ENCODE measurements around the gene NEK11.

The NEK11 gene, protein sequence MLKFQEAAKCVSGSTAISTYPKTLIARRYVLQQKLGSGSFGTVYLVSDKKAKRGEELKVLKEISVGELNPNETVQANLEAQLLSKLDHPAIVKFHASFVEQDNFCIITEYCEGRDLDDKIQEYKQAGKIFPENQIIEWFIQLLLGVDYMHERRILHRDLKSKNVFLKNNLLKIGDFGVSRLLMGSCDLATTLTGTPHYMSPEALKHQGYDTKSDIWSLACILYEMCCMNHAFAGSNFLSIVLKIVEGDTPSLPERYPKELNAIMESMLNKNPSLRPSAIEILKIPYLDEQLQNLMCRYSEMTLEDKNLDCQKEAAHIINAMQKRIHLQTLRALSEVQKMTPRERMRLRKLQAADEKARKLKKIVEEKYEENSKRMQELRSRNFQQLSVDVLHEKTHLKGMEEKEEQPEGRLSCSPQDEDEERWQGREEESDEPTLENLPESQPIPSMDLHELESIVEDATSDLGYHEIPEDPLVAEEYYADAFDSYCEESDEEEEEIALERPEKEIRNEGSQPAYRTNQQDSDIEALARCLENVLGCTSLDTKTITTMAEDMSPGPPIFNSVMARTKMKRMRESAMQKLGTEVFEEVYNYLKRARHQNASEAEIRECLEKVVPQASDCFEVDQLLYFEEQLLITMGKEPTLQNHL

DNA sequence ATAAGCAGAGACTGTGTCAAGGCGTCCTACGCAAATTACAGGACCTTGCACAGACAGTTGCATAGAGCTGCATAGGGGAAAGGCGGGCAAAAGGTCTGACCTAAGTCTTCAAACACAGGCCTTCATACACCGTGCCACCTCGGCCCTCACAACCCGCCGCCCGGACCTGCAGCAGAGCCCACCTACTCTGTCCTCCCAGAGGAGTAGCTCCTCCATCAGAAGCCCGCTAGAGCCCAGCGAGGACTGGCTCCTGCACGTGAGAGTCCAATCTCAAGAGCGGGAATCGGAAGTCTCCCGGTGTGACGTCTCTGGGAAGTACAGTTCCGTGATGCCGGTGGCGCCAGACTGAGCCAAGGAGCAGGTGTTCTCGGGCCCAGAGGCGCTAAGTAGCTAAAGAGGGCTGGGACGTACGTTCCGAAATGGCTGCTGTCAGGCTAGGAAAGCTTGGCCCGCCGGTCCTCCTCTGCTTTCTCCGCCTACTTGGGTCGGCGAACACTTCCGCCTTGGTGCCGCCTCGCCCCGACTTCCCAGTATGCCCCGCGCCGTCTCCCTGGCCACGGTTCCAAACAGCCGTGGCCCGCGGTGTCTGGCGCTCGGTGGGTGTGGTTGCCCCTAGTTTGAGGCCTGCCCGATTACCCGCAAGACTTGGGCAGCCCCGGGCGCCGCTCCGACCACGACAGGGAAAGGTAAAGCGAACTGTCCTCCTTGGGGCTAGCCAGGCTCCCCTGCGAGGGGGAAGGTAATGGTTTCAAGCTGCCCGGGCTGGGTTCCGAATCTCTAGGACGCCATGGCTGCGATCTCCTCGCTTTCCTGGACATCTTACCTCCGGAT lies at the start of gene NEK11, which contains the start of gene ASTE1:
Gene NEK11, plus strand, starts transcription at position 557 of the 831 bp plus-strand sequence. CDS start 2,832 bp downstream, outside the sequence.
Gene ASTE1, minus strand, starts transcription at position 505 of the 831 bp plus-strand sequence. CDS start 1,519 bp downstream, outside the sequence.
- peak; percentile 97 for DNase-seq

GRCh38 chr3:130979117-130979516 lies 47.6 kb upstream of the NEK11 start:
- DNase-seq, result no peak

DNA sequence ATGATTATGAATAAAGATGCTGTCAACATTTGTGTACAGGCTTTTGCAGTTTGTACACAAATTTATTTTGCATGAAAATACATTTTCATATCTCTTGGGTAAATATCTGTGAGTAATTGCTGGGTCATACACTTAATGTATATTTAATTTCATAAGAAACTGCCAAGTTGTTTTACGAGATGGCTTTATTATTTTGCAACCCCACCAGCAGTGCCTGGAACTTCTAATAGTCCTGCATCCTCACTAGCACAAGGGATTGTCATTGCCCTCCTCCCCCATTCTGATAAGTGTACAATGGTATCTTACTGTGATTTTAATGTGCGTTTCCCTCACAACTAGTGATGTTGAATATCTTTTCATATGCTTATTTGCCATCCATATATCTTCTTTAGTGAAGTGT lies 45.2 kb upstream of the NEK11 start:
- DNase-seq, result no peak

GRCh38 chr3:130990282-130990681 lies 36.4 kb upstream of the NEK11 start:
- no peak for DNase-seq

- DNase-seq, result no peak
These were observed 35.6 kb upstream of the NEK11 start for GRCh38 chr3:130991126-130991525.

DNA sequence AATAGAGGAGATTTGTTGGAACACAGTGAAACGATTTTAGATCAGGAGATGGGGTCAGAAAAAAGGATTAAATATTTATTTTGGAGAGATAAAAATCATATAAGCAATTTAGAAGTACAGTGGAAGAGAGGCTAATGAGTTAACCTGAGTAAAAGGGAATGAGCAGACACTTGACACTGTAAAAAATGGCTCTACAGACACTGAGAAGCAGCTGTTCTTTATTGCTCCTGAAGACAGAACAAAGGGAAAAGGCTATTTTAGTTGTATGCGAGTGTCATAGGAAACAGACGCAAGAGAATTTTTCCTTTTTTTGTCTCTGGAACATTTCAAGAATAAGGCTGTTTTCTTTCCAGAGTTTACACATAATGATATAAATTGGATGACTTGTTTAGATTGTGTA lies 34.3 kb upstream of the NEK11 start:
- DNase-seq, result no peak

DNA sequence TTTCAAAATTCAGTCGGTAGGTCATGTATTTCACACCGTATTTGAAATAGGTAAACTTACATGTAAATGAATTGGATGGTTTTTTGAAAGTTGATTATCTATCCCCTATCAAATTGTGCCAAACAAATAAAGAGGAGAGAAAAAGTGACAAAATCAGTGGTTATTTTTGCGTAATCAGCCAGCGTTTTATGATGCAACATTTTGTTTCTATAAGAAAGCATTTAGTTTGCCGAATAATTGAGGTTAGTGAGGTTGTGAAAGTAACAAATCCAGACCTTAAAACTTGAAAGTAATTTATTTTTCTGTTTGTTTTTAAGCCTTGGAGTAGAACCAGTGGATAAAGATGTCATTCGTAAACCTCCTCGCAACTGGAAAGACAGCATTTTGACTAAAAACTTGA lies 29.4 kb upstream of the NEK11 start:
- no peak for DNase-seq

DNA sequence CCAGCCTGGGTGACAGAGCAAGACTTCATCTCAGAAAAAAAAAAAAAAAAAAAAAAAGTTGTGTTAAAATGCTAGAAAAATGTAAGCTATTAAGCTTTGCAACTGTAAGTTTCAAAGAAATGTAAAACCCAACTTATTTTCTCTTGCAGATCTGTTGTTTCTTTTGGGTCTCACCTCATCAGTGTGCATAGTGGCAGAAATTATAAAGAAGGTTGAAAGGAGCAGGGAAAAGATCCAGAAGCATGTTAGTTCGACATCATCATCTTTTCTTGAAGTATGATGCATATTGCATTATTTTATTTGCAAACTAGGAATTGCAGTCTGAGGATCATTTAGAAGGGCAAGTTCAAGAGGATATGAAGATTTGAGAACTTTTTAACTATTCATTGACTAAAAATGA lies 25.6 kb upstream of the NEK11 start:
- no peak for DNase-seq

DNA sequence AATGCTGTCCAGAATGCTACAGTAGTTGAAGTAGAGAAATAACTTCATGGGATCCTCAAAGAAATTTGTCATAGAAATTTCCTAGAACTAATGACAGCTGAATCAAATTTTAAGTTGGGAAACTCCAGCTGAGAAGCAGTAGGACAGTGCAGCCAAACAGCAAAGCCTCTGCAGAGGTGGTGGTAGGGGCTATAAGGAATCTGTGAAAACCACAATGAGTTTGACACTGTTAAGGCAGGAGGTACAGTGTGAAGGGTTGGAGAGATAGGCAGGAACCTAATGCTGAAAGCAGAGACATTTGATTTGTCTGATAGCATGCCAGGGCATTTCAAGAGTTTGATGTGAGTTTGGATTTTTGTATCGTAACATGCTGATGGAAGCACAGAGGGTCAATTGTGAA lies 22.1 kb upstream of the NEK11 start:
- DNase-seq, result no peak

DNA sequence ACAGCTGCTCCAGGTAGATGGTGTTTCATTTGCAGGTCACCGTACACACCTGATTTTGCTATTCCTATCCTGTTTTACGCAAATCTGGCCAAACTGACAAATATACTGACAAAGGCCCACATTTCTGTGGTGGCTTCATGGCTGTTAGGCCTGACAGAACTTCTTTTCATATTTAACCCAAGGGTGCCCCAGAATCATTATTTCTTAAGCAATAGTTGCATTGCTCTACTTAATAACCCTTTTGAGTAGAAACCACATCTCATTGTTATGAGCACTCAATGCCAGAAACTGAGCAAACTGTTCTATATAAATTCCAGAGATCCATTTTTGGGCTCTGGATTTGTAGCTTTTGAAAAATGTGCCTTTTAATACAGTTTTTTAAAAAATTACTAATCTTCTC lies 19.4 kb upstream of the NEK11 start:
- DNase-seq, result no peak

- no peak for DNase-seq
These were observed 18.9 kb upstream of the NEK11 start for GRCh38 chr3:131007782-131008181.

DNA sequence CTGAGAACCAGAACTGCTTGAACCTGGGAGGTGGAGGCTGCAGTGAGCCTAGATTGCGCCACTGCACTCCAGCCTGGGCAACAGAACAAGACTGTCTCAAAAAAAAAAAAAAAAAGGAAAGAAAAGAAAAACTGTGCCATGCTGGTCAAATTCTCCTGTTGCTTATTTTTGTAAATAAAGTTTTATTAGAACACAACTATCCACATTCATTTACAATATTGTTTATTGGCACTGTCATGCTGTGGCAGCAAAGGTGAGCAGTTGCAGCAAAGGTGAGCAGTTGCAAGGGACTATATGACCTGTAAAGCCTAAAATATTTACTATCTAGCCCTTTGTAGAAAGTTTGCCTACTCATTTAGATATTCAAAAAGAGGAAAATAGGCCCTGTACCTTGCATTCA lies 18.4 kb upstream of the NEK11 start:
- no peak for DNase-seq

DNA sequence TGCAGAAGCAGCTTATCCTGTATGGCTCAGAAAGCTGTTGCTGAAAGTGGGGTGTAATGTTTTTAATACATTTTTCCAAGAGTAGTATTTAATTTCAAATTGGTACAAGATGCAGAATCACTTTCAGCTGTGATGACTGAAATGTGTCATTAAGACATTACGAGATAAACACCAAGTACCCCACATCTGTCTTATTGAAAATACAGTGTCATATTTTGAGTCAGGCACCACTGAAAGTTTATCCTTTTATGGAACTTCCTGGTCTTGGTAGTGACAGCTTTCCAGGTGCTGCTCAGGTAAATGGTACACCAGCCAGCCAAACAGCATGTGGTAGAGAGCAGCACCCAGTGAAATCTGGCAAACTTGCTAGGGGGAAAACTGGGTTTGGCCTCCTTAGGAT lies 17.0 kb upstream of the NEK11 start:
- DNase-seq, result no peak

- no peak for DNase-seq
These were observed 7.7 kb upstream of the NEK11 start for GRCh38 chr3:131018970-131019369.

DNA sequence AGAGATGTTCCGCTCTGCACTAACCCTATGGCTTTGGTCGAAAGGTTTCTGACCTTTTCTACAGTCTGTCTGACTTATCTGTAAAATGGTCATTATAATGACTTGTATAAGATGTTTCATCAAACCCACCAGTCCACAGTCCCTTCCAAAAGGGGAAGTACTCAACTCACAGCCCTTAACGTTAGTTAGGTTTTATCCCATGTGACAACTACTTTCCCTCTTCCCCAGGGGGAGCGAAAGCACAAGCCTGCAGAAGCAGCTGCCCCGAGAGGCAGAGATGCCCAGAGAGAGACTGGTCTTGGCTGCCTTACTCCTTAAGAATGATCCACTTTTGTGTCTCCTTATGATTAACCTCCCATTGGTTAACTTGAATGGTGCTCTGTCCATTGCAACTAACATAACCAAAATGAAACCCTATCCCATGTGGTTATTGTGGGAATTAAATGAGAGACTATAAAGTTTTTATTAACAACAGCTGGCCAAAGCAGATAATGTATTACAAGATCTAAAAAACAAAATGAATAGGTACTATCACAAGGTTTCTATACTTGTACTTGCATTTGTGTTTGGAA lies 6.5 kb upstream of the NEK11 start:
- no peak for DNase-seq

GRCh38 chr3:131025539-131025938 lies 1.1 kb upstream of the NEK11 start:
- DNase-seq, result no peak

DNA sequence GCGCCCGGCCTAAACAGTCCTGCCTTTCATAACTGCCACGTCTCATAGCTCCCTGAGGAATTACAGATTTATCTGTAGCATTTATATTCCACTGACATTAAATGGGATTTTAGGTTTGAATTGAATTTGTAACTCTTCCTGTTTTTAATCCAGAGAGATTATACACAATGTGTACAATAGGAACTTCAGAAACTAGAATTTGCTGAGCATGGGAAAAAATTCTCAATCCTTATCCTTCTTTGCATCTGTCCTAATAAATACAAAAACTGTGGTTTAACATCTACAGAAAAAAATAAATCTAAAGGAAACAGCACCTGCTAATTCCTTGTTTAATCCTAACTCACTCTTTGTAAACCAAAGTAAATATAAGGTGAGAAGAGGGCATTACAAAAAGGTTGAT lies 2.2 kb downstream of the NEK11 start:
- no peak for DNase-seq

- no peak for DNase-seq
These were observed 5.0 kb downstream of the NEK11 start for GRCh38 chr3:131031660-131032059.

GRCh38 chr3:131033480-131034080 lies 6.9 kb downstream of the NEK11 start:
- DNase-seq, result no peak

- no peak for DNase-seq
These were observed 9.6 kb downstream of the NEK11 start for GRCh38 chr3:131036200-131036816.

GRCh38 chr3:131036986-131037385 lies 10.3 kb downstream of the NEK11 start:
- DNase-seq, result no peak

DNA sequence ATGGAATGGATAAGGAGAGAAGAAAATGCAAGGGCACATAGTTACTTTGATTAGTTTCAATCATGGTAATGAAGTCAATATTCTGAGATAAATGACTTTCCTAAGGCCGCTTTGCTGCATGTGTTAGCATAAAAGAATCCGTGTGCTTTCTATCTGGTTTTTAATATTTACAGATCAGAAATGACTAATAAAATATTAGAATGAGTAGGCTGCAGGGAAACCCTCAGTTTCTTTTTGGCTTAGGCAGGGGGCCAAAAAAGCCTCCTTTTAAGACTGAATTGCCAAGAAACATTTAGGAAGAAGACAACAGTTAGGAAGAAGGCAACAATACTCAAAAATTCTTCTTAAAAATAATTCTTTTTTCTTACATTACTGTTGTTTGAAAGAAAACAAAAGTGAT lies 11.6 kb downstream of the NEK11 start:
- DNase-seq, result no peak

Measured in activated effector memory CD4-positive, alpha-beta T cell treated with anti-CD3 and anti-CD28 coated beads, Interleukin-2, amount 50 U/mL, for 16 hours (primary cell).